Measurements from ENCODE around the gene SLC6A6. TPM values are rescaled to one million over a fixed set of nuclear protein-coding genes. Genes with fewer than 3 reads are reported as not detected.

Gene SLC6A6
- total RNA-seq, 1 donor from 2014 or later = 35.4 TPM

- no peak for TF ChIP-seq CTCF (IDR thresholded peaks at IDR 0.05; ENCODE audit: borderline replicate concordance)
- H3K4me1 ChIP-seq = no peaks in the 10 kb centered on the region
- no peak for DNase-seq
- no peaks in the 10 kb centered on the region for H3K36me3 ChIP-seq
- H3K27ac ChIP-seq (replicated peaks) = no peak overlapping the region
- intact Hi-C loops (cut with micrococcal nuclease) = no loop called here
- no peak overlapping the region for H3K4me3 ChIP-seq
- no peaks in the 10 kb centered on the region for H3K9me3 ChIP-seq (replicated peaks)
- H3K27me3 ChIP-seq (ENCODE audit: low read depth) = peaks cover 2% of the 10 kb centered on the region
These were observed 6.2 kb upstream of the SLC6A6 start for GRCh38 chr3:14396031-14396692.

DNA sequence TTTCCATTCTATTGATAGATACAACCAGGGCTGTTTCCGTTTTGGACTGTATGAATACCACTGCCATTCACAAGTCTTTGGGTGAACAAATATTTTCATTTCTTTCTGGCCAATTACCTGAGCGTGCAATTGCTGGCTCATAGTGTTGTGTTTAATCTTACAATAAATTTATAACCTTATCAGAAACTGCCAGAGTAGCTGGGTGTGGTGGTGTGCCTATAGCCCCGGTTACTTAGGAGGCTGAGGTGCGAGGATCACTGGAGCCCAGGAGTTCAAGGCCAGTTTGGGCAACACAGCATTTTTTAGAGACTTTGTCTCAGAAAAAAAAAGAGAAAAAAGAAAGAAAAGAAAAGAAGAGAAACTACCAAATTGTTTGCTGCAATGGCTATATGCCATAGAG lies 5.4 kb upstream of the SLC6A6 start:
- Histone ChIP-seq H3K4me1 (peaks cover 7% of the 10 kb centered on the region), H3K27ac (replicated peaks) (no peak overlapping the region), H3K9me3 (replicated peaks) (no peaks in the 10 kb centered on the region), H3K36me3 (no peaks in the 10 kb centered on the region), H3K27me3 (ENCODE audit: low read depth) (no peaks in the 10 kb centered on the region), H3K4me3 (no peak overlapping the region)
- intact Hi-C loops (cut with micrococcal nuclease) = no loop called here
- no peak for DNase-seq
- no peak for TF ChIP-seq CTCF (IDR thresholded peaks at IDR 0.05; ENCODE audit: borderline replicate concordance)

DNA sequence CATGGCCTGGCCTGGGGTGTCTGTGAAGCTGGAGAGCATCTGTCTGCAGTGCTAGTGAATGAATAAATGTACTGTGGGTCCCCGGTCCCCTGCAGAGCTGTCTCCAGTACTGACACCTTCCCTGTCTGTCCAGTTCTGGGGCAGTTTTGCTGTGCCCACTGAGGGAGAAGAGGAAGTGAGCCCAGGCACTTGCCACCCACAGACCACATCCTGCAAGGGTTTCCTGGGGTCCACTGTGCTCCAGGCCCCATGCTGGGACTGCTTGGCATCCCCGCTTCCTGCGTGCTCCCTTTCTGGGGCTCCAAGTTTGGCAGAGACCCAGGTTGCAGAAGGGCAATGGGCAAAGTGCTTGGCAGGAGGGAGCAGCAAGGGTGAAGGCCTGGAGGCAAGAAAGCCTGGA lies 4.9 kb upstream of the SLC6A6 start:
- no peak for DNase-seq
- no peaks in the 10 kb centered on the region for H3K36me3 ChIP-seq
- H3K27ac ChIP-seq (replicated peaks) = no peak overlapping the region
- intact Hi-C loops (cut with micrococcal nuclease) = no loop called here
- H3K9me3 ChIP-seq (replicated peaks) = no peaks in the 10 kb centered on the region
- no peak overlapping the region for H3K4me3 ChIP-seq
- TF ChIP-seq CTCF (IDR thresholded peaks at IDR 0.05; ENCODE audit: borderline replicate concordance) = no peak
- peaks cover 12% of the 10 kb centered on the region for H3K4me1 ChIP-seq
- no peaks in the 10 kb centered on the region for H3K27me3 ChIP-seq (ENCODE audit: low read depth)

GRCh38 chr3:14397940-14398796 lies 4.2 kb upstream of the SLC6A6 start:
- H3K4me1 ChIP-seq = peaks cover 16% of the 10 kb centered on the region
- no peak overlapping the region for H3K4me3 ChIP-seq
- H3K36me3 ChIP-seq = no peaks in the 10 kb centered on the region
- no peak overlapping the region for H3K27ac ChIP-seq (replicated peaks)
- intact Hi-C loops (cut with micrococcal nuclease) = no loop called here
- DNase-seq = no peak
- no peak for TF ChIP-seq CTCF (IDR thresholded peaks at IDR 0.05; ENCODE audit: borderline replicate concordance)
- H3K27me3 ChIP-seq (ENCODE audit: low read depth) = no peaks in the 10 kb centered on the region
- H3K9me3 ChIP-seq (replicated peaks) = no peaks in the 10 kb centered on the region

GRCh38 chr3:14398797-14399106 lies 3.7 kb upstream of the SLC6A6 start:
- H3K9me3 ChIP-seq (replicated peaks) = no peaks in the 10 kb centered on the region
- no peaks in the 10 kb centered on the region for H3K36me3 ChIP-seq
- DNase-seq = no peak
- H3K27ac ChIP-seq (replicated peaks) = no peak overlapping the region
- H3K27me3 ChIP-seq (ENCODE audit: low read depth) = no peaks in the 10 kb centered on the region
- TF ChIP-seq CTCF (IDR thresholded peaks at IDR 0.05; ENCODE audit: borderline replicate concordance) = no peak
- intact Hi-C loops (cut with micrococcal nuclease) = no loop called here
- H3K4me1 ChIP-seq = peaks cover 22% of the 10 kb centered on the region
- no peak overlapping the region for H3K4me3 ChIP-seq

Data from left ventricle myocardium inferior (tissue), 1 donor.